GM19023 (cell line): Measurements from ENCODE around the gene HSPB3.
A peak's percentile ranks its signal among the peaks of the same experiment; 100 is the strongest.
"Not testable (repeated sequence)": the region's sequence is repeated elsewhere in the genome, so short reads cannot be mapped to it uniquely, and the experiment has no call there.

Experiments
- ATAC-seq: cut with Tn5 transposase; IDR thresholded peaks from one replicate; pipeline ENCODE4 v1.9.1; 2021; ENCODE audit warnings: mild to moderate bottlenecking, moderate library complexity; ENCODE audit not compliant: unreplicated experiment

HSPB3 gene

GRCh38 chr5:54454602-54455001, 897 bp upstream of the HSPB3 start:
- no peak for ATAC-seq

DNA sequence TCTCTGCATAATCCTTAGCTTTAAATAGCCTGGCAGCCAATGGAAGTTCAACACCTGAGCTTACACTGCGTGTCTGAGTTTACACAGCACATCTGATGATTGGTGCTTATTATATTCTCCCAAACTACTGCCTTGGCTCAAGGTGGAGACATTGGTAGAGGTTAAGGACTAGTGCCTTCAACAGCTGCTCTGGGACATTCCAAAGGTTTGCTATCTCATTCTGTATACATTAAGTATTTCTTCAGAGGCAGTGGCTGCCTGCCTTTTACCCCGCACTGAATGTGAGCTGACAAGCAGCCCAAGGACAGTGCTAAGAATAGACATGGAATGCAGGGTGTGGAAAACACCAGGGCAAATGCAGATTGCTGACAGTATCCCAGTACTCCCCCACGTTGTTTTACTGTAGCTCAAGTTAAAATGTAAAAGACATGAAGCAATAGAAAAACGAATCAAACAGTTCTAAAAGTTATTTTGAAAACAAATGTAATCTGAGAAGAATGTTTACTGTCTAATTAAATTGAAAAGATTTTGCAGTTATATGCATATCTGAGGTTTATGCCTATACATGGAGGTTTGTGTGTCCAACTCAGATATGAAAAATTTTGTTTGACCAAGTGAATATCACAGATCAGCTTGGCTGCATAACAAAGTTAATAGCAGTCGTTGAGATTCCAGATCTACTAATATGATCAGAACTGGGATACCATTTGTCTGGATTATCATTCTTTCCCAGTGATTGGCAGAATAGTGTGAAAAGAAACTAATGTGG, 1.8 kb downstream of the HSPB3 start:
- ATAC-seq: no peak

GRCh38 chr5:54458221-54458620, 2.7 kb downstream of the HSPB3 start:
- no peak for ATAC-seq

GRCh38 chr5:54460181-54460919, 4.9 kb downstream of the HSPB3 start:
- no peak for ATAC-seq

GRCh38 chr5:54462281-54462680, 6.8 kb downstream of the HSPB3 start:
- ATAC-seq: no peak

GRCh38 chr5:54463713-54464112, 8.2 kb downstream of the HSPB3 start:
- no peak for ATAC-seq

DNA sequence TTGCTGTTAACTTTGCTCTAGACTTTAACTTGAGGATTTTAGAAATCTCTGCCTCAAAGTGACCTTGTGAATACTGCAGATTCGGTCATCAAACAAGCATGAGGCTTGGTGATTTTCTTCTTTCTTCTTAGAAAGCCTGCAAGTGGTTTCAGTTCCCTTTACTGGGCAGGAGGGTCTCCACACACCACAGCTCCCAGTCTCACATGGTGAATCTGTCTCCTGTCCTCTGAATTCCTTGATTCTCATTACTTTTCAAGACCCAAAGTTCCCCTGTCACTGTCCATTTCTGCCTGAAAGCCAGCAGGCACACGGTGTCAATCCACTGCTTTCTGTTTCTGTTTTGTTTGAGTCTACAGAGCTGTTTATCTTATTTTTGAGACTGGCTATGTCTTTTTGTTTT, 14.1 kb downstream of the HSPB3 start:
- peak; percentile 88 for ATAC-seq

DNA sequence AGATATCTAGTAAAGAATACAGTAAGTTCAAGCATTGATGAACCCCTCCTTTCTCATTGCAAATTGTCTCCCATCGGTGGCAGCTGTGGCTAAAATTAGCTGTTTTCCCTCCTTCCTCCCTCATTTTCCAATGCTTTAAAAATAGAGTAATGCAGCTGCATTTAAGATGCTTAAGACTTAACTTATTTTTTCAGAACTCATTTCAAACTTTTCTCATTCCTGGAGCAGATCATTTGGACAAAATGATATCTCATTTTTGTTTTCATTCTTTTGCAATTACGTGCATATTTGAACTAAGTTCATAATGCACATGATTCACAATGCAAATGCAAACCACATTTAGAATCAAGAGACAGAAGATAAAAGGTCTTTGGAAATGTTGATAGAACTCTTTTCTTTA, 14.6 kb downstream of the HSPB3 start:
- no peak for ATAC-seq

- no peak for ATAC-seq
These were observed 15.2 kb downstream of the HSPB3 start for GRCh38 chr5:54470677-54471076.

- ATAC-seq: no peak
These were observed 15.9 kb downstream of the HSPB3 start for GRCh38 chr5:54471398-54471797.

DNA sequence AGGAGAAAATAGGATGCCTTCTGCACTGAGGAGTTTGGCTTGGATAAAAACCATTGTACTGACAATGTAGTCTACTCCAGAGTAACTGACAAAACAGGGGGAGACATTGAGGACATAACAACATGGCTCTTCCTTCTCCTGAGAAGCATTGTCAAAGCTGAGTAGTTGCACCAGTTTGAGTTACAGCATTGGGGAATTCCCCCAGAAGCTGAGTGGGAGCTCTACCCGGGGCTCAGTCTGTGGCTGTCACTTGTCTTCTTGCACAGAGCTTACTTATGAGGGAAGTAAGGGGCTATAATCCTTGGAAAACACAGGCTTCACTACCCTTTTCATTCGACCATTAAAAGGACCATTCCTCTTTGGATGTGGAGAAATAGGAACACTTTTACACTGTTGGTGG, 21.2 kb downstream of the HSPB3 start:
- no peak for ATAC-seq

DNA sequence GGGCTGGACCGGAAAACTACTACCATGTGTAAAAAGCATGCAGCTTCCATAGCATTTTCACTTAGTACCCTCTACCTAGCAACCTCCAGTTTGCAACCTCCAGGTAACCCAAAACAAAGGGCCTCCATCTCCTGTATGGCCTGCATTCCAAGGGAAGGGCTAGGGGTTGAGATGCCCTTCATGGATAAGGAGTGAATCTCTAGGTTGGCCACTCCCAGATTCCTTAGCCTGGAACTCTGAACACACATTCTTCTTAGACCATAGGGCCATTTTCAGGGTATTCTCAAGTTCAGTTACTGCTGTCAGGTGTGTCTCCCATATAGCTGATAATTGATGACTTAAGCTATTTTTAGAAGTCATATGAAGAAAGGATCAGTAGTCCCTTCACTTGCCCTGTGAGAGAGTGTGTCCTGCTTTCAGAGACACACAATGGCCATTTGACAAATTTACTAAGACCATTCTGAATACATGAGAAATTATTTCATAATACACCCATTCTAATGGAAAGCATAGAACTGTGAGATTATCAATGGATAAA, 22.5 kb downstream of the HSPB3 start:
- ATAC-seq: no peak

GRCh38 chr5:54480296-54480695, 24.8 kb downstream of the HSPB3 start:
- no peak for ATAC-seq

GRCh38 chr5:54484219-54484894, 28.9 kb downstream of the HSPB3 start:
- ATAC-seq: no peak

DNA sequence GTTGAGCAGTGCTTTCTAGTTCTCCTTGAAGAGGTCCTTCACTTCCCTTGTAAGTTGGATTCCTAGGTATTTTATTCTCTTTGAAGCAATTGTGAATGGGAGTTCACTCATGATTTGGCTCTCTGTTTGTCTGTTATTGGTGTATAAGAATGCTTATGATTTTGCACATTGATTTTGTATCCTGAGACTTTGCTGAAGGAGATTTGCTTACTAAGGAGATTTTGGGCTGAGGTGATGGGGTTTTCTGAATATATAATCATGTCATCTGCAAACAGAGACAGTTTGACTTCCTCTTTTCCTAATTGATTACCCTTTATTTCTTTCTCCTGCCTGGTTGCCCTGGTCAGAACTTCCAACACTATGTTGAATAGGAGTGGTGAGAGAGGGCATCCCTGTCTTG, 30.2 kb downstream of the HSPB3 start:
- not testable (repeated sequence) for ATAC-seq

GRCh38 chr5:54489648-54489979, 34.1 kb downstream of the HSPB3 start:
- ATAC-seq: not testable (repeated sequence)

DNA sequence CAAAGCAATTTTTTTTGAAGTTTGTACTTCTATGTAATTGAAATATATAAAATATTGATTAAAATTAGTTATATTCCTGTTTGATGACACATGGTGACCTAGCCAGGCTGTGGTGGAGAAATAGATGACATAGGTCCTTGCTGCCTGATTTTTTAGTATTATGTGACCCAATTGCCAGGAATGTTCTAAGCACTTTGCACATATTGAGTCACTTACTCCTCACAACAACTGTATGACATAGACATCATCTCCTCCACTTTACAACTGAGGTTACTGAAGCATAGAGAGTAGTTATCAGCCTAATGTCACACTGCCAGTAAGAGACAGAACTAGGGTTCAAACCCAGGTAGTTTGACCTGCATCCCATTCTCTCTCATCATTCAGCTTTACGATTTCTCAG, 35.8 kb downstream of the HSPB3 start:
- ATAC-seq: no peak

DNA sequence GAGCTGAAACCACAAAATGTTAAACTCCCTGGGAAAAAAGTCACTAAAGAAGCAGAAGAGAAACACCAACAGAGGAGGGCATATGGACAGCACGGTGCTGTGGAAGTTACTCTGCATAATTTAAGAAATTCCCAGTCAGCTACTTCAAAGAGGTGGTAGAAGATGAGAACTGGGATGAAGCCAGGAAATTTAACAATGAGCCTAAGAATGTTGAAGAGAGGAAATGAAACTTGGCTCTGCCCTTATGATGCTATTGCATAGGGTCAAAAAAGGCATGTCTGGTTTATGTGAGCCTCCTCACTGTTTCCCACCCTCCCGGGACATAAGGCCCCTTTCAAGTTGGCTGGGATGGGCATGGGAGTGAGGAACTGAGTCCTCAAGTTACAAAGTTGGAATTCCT, 36.7 kb downstream of the HSPB3 start:
- no peak for ATAC-seq

DNA sequence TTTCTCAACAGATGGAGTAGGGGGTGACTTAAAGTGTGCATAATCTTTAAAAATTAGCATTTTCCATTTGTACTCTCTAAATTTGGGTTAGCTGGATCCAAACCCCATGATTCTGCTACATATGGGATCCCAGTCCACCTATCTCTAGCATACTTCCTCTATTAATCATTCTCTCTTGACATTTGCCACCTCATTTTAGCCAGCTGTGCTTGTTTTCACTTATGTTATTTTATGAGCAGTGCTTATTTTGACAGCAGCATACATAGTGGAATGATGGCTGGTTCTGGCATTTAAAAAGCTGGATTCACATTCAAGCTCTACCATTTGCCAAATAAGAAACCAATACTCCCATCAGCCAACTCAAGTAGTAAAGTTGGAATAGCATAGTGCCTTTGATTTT, 39.5 kb downstream of the HSPB3 start:
- ATAC-seq: no peak
